ENCODE data around the gene RCVRN. TPM values are rescaled to one million over a fixed set of nuclear protein-coding genes. Genes with fewer than 3 reads are reported as not detected.

The RCVRN gene
- 1 to 10 TPM in 1 of 4 donors, under 1 TPM in 3; 0.42 to 1.9 (median 0.69) TPM for total RNA-seq

DNA sequence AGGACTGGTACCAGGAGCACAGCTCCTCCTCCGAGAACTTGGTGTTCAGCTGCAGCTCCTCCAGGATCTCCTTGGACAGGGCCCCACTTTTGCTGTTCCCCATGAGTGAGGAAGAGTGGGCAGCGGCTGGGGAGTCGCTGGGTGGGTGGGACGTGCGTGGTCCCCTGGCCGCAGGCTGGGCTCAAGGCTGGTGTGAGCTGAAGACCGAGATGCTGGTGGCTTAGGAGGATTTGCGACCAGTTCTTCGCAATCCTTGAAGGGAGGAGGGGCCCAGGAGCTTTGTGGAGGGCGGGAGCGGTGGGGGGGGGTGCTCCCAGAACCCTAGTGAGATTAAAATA is at the start of gene RCVRN:
TSS of gene RCVRN (minus strand) at position 194 of the 338 bp plus-strand sequence. CDS start at position 103, 91 bp downstream.
- Histone ChIP-seq H3K27ac (no peak within 1 kb of the TSS), H3K4me3 (no peak within 1 kb of the TSS), H3K4me1 (peaks cover under 1% of the 10 kb centered on the region), H3K27me3 (peaks cover 11% of the 10 kb centered on the region), H3K36me3 (no peaks in the 10 kb centered on the region), H3K9me3 (no peaks in the 10 kb centered on the region)
- DNase-seq (ENCODE audit: low spot score in 2 of 2) = no peak
- 95% methylated on average over 11 of the region's 11 CpGs for WGBS
- TF ChIP-seq EP300 (IDR thresholded peaks at IDR 0.05) (no peak), POLR2AphosphoS5 (IDR thresholded peaks at IDR 0.05) (no peak), POLR2A (IDR thresholded peaks at IDR 0.05) (no peak)
- TF ChIP-seq, protein P1, sequence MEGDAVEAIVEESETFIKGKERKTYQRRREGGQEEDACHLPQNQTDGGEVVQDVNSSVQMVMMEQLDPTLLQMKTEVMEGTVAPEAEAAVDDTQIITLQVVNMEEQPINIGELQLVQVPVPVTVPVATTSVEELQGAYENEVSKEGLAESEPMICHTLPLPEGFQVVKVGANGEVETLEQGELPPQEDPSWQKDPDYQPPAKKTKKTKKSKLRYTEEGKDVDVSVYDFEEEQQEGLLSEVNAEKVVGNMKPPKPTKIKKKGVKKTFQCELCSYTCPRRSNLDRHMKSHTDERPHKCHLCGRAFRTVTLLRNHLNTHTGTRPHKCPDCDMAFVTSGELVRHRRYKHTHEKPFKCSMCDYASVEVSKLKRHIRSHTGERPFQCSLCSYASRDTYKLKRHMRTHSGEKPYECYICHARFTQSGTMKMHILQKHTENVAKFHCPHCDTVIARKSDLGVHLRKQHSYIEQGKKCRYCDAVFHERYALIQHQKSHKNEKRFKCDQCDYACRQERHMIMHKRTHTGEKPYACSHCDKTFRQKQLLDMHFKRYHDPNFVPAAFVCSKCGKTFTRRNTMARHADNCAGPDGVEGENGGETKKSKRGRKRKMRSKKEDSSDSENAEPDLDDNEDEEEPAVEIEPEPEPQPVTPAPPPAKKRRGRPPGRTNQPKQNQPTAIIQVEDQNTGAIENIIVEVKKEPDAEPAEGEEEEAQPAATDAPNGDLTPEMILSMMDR (IDR thresholded peaks at IDR 0.05) = no peak

DNA sequence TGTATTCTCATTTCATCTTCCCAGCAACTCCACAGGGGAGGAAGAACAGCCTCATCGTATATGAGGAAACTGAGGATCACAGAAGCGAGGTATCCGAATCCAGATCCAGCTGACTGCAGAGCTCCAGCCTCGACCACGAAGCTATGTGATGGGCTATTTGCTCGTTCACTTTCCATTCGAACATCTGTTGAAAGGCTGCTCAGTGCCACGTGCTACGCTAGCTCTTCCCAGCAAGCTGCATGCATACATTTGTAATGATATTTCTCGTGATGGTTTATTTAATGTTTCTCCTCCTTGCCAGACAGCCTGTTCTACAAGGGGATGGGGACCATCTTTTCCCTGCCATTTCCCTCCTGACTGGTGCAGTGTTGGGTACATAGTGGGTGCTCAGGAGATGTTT is 48.4 kb upstream of the RCVRN start:
- no peak for DNase-seq (ENCODE audit: low spot score in 2 of 2)
- no peak overlapping the region for H3K4me3 ChIP-seq

DNA sequence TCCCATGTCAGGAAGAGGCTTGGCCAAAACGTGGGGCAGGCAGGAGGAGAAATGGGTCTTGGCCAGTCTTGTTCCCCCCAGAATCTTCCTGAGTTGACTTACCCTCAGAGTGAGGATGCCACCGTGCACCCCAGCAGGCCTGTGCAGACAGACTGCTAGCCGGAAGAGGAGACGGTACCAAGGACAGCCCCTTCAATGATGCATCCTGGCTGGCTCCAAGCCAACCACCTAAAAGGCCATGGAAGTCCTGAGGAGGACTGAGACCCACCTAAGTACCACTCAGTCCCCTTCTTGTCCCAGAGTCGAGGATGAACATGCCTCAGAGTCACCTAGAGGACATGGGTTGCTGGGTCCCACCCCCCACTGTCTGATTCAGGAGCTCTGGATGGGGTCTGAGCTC is 46.7 kb upstream of the RCVRN start:
- no peak for DNase-seq (ENCODE audit: low spot score in 2 of 2)
- H3K27me3 ChIP-seq = no peaks in the 10 kb centered on the region
- 71% methylated on average over 5 of the region's 5 CpGs for WGBS
- TF ChIP-seq, protein P1 (IDR thresholded peaks at IDR 0.05) = no peak
- TF ChIP-seq EP300 (IDR thresholded peaks at IDR 0.05) (no peak), POLR2AphosphoS5 (IDR thresholded peaks at IDR 0.05) (no peak), POLR2A (IDR thresholded peaks at IDR 0.05) (no peak)
- H3K4me1 ChIP-seq = peaks cover 7% of the 10 kb centered on the region
- H3K9me3 ChIP-seq = no peaks in the 10 kb centered on the region
- peaks cover 2% of the 10 kb centered on the region for H3K36me3 ChIP-seq
- no peak overlapping the region for H3K27ac ChIP-seq
- H3K4me3 ChIP-seq = no peak overlapping the region

More for the DNA sequence above, 48.4 kb upstream of the RCVRN start:
- no peak overlapping the region for H3K27ac ChIP-seq
- no peaks in the 10 kb centered on the region for H3K36me3 ChIP-seq
- peaks cover 7% of the 10 kb centered on the region for H3K4me1 ChIP-seq
- H3K9me3 ChIP-seq = no peaks in the 10 kb centered on the region
- TF ChIP-seq, protein P1 (IDR thresholded peaks at IDR 0.05) = no peak
- no peak for TF ChIP-seq EP300 (IDR thresholded peaks at IDR 0.05)
- no peak for TF ChIP-seq POLR2AphosphoS5 (IDR thresholded peaks at IDR 0.05)
- H3K27me3 ChIP-seq = no peaks in the 10 kb centered on the region
- WGBS = 75% methylated on average over 10 of the region's 10 CpGs

DNA sequence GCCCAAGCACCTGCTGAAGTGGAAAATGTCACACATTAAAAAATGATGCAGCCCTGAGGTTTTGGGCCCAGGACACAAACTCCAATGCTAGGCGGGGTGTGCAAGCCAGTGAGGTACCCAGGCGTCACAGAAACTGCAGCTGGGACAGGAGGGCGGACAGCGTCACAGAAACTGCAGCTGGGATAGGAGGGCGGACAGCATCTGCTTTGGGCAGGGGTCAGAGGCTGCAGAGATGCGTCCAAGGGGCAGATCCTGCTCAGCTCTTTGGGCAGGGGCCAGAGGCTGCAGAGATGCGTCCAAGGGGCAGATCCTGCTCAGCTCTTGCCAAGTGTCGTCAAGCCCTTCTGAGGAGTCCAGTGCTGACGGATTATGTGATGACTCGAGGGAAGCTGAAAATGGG is 43.9 kb upstream of the RCVRN start:
- TF ChIP-seq POLR2AphosphoS5 (IDR thresholded peaks at IDR 0.05) = no peak
- H3K9me3 ChIP-seq = no peaks in the 10 kb centered on the region
- peaks cover 19% of the 10 kb centered on the region for H3K36me3 ChIP-seq
- H3K27me3 ChIP-seq = no peaks in the 10 kb centered on the region
- WGBS = 40% methylated on average over 10 of the region's 10 CpGs
- H3K4me1 ChIP-seq = peaks cover 7% of the 10 kb centered on the region
- no peak overlapping the region for H3K27ac ChIP-seq
- DNase-seq (ENCODE audit: low spot score in 2 of 2) = no peak
- H3K4me3 ChIP-seq = no peak overlapping the region

DNA sequence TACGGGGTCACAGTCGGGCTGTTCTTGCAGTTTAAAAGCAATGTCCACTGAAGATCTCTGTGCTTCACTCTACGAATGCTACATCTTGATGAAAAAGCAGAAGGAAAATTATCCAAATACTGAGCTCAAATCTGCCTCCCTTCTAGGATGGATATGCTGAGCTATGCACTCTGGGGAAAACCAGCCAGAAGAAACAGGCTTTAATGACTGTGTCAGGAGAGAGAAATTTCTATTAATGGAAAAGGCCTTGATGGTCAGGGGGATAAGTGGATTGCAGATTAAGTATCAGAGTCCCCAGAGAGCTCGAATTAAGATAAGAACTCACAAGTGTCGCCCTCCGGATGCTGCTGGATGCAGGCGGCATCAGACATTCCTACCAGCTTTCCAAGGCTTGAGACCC is 39.6 kb upstream of the RCVRN start:
- TF ChIP-seq, protein P1 (IDR thresholded peaks at IDR 0.05) = no peak
- no peak for TF ChIP-seq POLR2AphosphoS5 (IDR thresholded peaks at IDR 0.05)
- TF ChIP-seq POLR2A (IDR thresholded peaks at IDR 0.05) = no peak
- TF ChIP-seq EP300 (IDR thresholded peaks at IDR 0.05) = no peak
- no peaks in the 10 kb centered on the region for H3K4me1 ChIP-seq
- H3K9me3 ChIP-seq = no peaks in the 10 kb centered on the region
- no peak overlapping the region for H3K4me3 ChIP-seq
- 75% methylated on average over 7 of the region's 7 CpGs for WGBS
- no peaks in the 10 kb centered on the region for H3K27me3 ChIP-seq
- no peak for DNase-seq (ENCODE audit: low spot score in 2 of 2)
- no peak overlapping the region for H3K27ac ChIP-seq
- peaks cover 52% of the 10 kb centered on the region for H3K36me3 ChIP-seq

DNA sequence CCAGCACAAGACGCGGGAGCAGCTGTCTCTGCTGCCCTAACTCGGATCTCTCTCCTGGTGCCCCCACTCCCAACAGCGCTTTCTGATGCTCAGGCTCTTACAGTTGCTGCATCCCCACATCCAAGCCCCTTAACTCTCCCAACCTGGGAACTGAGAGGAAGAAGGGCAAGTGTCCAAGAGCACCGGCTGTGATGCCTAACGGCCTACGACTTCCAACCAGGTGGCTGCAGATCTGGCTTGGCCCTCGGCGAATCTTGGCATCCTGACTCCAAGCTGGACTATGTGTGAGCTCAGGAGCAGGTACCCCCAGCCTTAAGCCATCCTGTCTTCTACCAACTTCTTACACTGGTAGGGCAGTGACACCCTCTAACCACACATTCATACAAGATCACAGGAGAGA is 38.3 kb upstream of the RCVRN start:
- Histone ChIP-seq H3K27ac (no peak overlapping the region), H3K4me1 (no peaks in the 10 kb centered on the region), H3K4me3 (no peak overlapping the region), H3K27me3 (no peaks in the 10 kb centered on the region), H3K9me3 (no peaks in the 10 kb centered on the region), H3K36me3 (peaks cover 63% of the 10 kb centered on the region)
- DNase-seq (ENCODE audit: low spot score in 2 of 2) = no peak
- TF ChIP-seq POLR2A (IDR thresholded peaks at IDR 0.05) (no peak), POLR2AphosphoS5 (IDR thresholded peaks at IDR 0.05) (no peak), EP300 (IDR thresholded peaks at IDR 0.05) (no peak)
- TF ChIP-seq, protein P1 (IDR thresholded peaks at IDR 0.05) = no peak
- 100% methylated on average over 4 of the region's 9 CpGs for WGBS
